Measurements from ENCODE around the gene FGF12.

Gene FGF12

DNA sequence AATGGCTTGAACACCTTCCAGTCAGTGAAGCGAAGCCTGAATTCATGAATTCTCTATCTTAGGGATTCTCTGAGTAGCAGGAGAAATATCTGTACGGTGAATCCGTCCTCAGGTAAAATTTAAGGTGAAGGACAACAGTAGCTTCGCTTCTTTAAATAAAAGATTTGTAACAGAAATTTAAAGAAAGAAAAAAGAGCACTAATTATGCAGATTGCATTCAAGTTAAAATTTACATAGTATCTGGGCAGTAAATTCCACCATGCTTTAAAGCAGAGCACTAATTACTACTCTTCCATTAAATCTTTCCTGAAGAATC is 282.6 kb downstream of the FGF12 start:
- Histone ChIP-seq H3K4me1 (ENCODE audit: control insufficient read depth, low read length) (peaks cover 9% of the 10 kb centered on the region), H4K20me1 (ENCODE audit: control insufficient read depth, insufficient read depth, low read depth, low read length) (no peaks in the 10 kb centered on the region), H3K79me2 (ENCODE audit: control insufficient read depth, low read length) (no peaks in the 10 kb centered on the region), H3K9me2 (replicated peaks; ENCODE audit: control insufficient read depth, low read length) (no peaks in the 10 kb centered on the region), H3K4me3 (ENCODE audit: low read length) (no peak overlapping the region), H3K9me3 (ENCODE audit: control insufficient read depth, insufficient read depth, low read length) (no peaks in the 10 kb centered on the region), H3K27me3 (ENCODE audit: control insufficient read depth, low read length) (peaks cover 9% of the 10 kb centered on the region), H3F3A (ENCODE audit: control insufficient read depth, insufficient read depth) (no peaks in the 10 kb centered on the region), H3K27ac (ENCODE audit: low read depth, low read length) (no peak overlapping the region), H3K36me3 (ENCODE audit: control insufficient read depth, low read length) (no peaks in the 10 kb centered on the region), H3K4me2 (ENCODE audit: low read length) (no peak overlapping the region)
- no peak for TF ChIP-seq EZH2phosphoT487 (IDR thresholded peaks at IDR 0.05; ENCODE audit: borderline replicate concordance, low read length)
- TF ChIP-seq, protein P1, sequence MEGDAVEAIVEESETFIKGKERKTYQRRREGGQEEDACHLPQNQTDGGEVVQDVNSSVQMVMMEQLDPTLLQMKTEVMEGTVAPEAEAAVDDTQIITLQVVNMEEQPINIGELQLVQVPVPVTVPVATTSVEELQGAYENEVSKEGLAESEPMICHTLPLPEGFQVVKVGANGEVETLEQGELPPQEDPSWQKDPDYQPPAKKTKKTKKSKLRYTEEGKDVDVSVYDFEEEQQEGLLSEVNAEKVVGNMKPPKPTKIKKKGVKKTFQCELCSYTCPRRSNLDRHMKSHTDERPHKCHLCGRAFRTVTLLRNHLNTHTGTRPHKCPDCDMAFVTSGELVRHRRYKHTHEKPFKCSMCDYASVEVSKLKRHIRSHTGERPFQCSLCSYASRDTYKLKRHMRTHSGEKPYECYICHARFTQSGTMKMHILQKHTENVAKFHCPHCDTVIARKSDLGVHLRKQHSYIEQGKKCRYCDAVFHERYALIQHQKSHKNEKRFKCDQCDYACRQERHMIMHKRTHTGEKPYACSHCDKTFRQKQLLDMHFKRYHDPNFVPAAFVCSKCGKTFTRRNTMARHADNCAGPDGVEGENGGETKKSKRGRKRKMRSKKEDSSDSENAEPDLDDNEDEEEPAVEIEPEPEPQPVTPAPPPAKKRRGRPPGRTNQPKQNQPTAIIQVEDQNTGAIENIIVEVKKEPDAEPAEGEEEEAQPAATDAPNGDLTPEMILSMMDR (IDR thresholded peaks at IDR 0.05; ENCODE audit: low read depth, low read length, poor library complexity, severe bottlenecking) = peak; percentile 16

DNA sequence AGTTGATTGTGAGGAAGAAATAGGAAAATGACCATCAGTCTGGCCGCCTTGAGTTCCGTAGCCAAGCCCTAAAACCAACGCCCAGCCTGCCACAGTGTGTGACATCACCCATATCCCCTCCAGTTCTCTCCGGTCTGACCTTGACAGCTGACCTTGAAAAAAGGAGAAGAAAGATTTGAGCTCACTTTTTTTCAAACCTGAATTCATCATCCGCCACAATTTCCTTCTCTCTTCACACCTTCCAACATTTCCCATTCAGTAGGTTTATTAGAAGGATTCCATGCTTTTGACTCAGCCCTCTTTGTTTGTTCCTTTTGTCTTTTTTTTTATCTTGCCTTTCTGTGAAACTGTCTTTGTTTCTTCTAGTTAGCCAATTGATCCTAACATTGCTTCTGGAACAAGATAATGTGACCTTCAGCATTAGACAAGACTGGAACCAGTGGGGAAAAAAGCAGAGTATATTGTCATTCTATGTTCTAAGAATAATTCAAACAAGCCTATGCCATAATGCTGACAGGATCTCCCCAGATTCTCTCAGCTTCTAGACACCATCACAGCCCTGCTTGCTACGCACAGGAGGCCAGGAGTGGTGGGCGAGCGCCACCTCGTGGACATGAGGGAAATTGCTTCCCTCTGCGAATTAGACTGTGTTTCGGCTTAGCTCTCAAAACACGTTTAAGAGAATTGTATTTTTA is 283.1 kb downstream of the FGF12 start:
- H3K4me3 ChIP-seq (ENCODE audit: low read length) = no peak overlapping the region
- peaks cover 9% of the 10 kb centered on the region for H3K27me3 ChIP-seq (ENCODE audit: control insufficient read depth, low read length)
- H3K9me3 ChIP-seq (ENCODE audit: control insufficient read depth, insufficient read depth, low read length) = no peaks in the 10 kb centered on the region
- TF ChIP-seq EZH2phosphoT487 (IDR thresholded peaks at IDR 0.05; ENCODE audit: borderline replicate concordance, low read length) = no peak
- TF ChIP-seq, protein P1 (IDR thresholded peaks at IDR 0.05; ENCODE audit: low read depth, low read length, poor library complexity, severe bottlenecking) = peak; percentile 97
- H3K9me2 ChIP-seq (replicated peaks; ENCODE audit: control insufficient read depth, low read length) = no peaks in the 10 kb centered on the region
- peak overlapping the region; percentile 6; the same call in 1 of the 2 replicates for H3K4me2 ChIP-seq (ENCODE audit: low read length)
- H3K27ac ChIP-seq (ENCODE audit: low read depth, low read length) = no peak overlapping the region
- H3F3A ChIP-seq (ENCODE audit: control insufficient read depth, insufficient read depth) = no peaks in the 10 kb centered on the region
- H3K36me3 ChIP-seq (ENCODE audit: control insufficient read depth, low read length) = no peaks in the 10 kb centered on the region
- H4K20me1 ChIP-seq (ENCODE audit: control insufficient read depth, insufficient read depth, low read depth, low read length) = no peaks in the 10 kb centered on the region
- H3K79me2 ChIP-seq (ENCODE audit: control insufficient read depth, low read length) = no peaks in the 10 kb centered on the region
- H3K4me1 ChIP-seq (ENCODE audit: control insufficient read depth, low read length) = peaks cover 9% of the 10 kb centered on the region

DNA sequence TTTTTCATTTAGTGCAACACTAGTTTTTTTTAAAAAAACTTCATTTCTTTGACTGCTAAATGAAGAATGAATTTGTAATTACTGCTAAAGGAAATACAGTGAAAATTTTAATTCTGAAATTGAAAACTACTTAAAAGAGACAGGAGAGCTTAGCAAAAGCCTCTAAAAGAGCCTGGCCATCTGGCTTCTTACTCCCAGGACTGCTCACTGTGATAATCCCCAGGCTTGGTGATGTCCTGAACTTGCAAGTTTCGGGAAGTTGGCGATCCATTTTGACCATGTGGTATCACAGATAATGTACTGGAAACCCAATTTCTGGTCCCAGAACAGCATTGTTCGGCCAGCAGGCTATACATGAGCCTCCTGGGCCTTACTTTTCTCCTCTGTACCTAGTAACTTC is 292.1 kb downstream of the FGF12 start:
- Histone ChIP-seq H3K4me2 (ENCODE audit: low read length) (no peak overlapping the region), H3K79me2 (ENCODE audit: control insufficient read depth, low read length) (no peaks in the 10 kb centered on the region), H3K4me3 (ENCODE audit: low read length) (no peak overlapping the region), H3K27me3 (ENCODE audit: control insufficient read depth, low read length) (no peaks in the 10 kb centered on the region), H4K20me1 (ENCODE audit: control insufficient read depth, insufficient read depth, low read depth, low read length) (no peaks in the 10 kb centered on the region), H3K36me3 (ENCODE audit: control insufficient read depth, low read length) (no peaks in the 10 kb centered on the region), H3K4me1 (ENCODE audit: control insufficient read depth, low read length) (no peaks in the 10 kb centered on the region), H3K9me3 (ENCODE audit: control insufficient read depth, insufficient read depth, low read length) (no peaks in the 10 kb centered on the region), H3K27ac (ENCODE audit: low read depth, low read length) (no peak overlapping the region), H3K9me2 (replicated peaks; ENCODE audit: control insufficient read depth, low read length) (no peaks in the 10 kb centered on the region), H3F3A (ENCODE audit: control insufficient read depth, insufficient read depth) (no peaks in the 10 kb centered on the region)
- TF ChIP-seq EZH2phosphoT487 (IDR thresholded peaks at IDR 0.05; ENCODE audit: borderline replicate concordance, low read length) = no peak
- TF ChIP-seq, protein P1 (IDR thresholded peaks at IDR 0.05; ENCODE audit: low read depth, low read length, poor library complexity, severe bottlenecking) = no peak

Data from DOHH2 (cell line).